ENCODE data around the gene LSM7. TPM values are rescaled to one million over a fixed set of nuclear protein-coding genes. Genes with fewer than 3 reads are reported as not detected.

Gene LSM7
- total and polyA plus RNA-seq, 5 donors from 2014 or later = 83.9 to 187 (median 162) TPM

GRCh38 chr19:2333807-2334211, 5.4 kb upstream of the LSM7 start:
- DNase-seq (no peak), ATAC-seq (ENCODE audit: low read depth in 2 of 2) (no peak)
- Histone ChIP-seq H3K9me3 (ENCODE audit: control insufficient read depth in 2 of 2, low read length in 2 of 2) (no peaks in the 10 kb centered on the region), H3K36me3 (ENCODE audit: control insufficient read depth, insufficient read depth, low read length) (no peaks in the 10 kb centered on the region), H3K27me3 (ENCODE audit: control insufficient read depth, insufficient read depth, low read length) (no peaks in the 10 kb centered on the region), H3K4me1 (ENCODE audit: control insufficient read depth, insufficient read depth, low read length, poor library complexity, severe bottlenecking) (peaks cover 15% of the 10 kb centered on the region), H3K27ac (ENCODE audit: insufficient read depth, low read length, poor library complexity, severe bottlenecking) (no peak overlapping the region), H3K4me3 (ENCODE audit: low read depth, low read length) (no peak overlapping the region)
- Mint-ChIP-seq H3K9me3 (peaks cover 0 to 2% (median 0%) of the 10 kb centered on the region in 7 donors), H3K27me3 (no peaks in the 10 kb centered on the region), H3K27ac (peak overlapping the region in 1 of 3 donors; percentile 78), H3K4me1 (peaks cover 4 to 50% (median 24%) of the 10 kb centered on the region in 4 donors), H3K4me3 (peak overlapping the region in 2 of 4 donors; percentile 22 to 60), H3K36me3 (peaks cover 12% of the 10 kb centered on the region)

DNA sequence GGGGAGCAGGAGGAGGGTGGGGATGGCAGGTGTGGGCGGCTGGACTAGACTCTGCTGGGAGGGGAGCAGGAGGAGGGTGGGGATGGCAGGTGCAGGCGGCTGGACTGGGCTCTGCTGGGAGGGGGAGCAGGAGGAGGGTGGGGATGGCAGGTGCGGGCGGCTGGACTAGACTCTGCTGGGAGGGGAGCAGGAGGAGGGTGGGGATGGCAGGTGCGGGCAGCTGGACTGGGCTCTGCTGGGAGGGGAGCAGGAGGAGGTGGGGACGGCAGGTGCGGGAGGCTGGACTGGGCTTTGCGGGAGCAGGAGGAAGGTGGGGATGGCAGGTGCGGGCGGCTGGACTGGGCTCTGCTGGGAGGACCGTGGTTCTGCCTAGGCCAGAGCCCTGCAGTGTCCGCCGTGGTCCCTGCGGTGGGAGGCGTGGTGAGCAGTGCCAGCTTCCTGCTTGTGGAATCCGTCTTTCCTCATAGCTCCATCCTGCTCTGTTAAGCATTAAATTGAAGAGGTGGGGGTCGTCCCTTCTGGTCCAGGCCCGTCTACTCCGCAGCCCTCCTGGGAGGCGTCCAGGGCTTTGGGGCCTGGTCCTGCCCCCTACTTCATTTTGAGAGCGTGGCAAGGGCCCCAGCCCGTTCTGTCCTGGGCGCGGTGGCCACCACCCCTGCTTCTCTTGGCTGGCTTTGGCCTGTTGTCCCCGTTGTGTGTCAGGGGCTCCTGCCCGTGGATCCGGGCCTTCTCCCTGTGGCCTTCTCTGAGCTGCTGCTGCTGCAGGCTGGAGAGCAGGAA, 4.8 kb upstream of the LSM7 start:
- H3K27me3 ChIP-seq (ENCODE audit: control insufficient read depth, insufficient read depth, low read length) = no peaks in the 10 kb centered on the region
- H3K4me3 ChIP-seq (ENCODE audit: low read depth, low read length) = no peak overlapping the region
- ATAC-seq (ENCODE audit: low read depth in 2 of 2) (no peak), DNase-seq (no peak)
- peaks cover 0 to 2% (median 0%) of the 10 kb centered on the region in 7 donors for H3K9me3 Mint-ChIP-seq
- H3K36me3 Mint-ChIP-seq = peaks cover 15% of the 10 kb centered on the region
- peaks cover 4 to 53% (median 26%) of the 10 kb centered on the region in 4 donors for H3K4me1 Mint-ChIP-seq
- H3K27me3 Mint-ChIP-seq = no peaks in the 10 kb centered on the region
- peak overlapping the region in 1 of 3 donors; percentile 78 for H3K27ac Mint-ChIP-seq
- no peak overlapping the region for H3K27ac ChIP-seq (ENCODE audit: insufficient read depth, low read length, poor library complexity, severe bottlenecking)
- H3K4me1 ChIP-seq (ENCODE audit: control insufficient read depth, insufficient read depth, low read length, poor library complexity, severe bottlenecking) = peaks cover 16% of the 10 kb centered on the region
- H3K9me3 ChIP-seq (ENCODE audit: control insufficient read depth in 2 of 2, low read length in 2 of 2) = no peaks in the 10 kb centered on the region
- H3K36me3 ChIP-seq (ENCODE audit: control insufficient read depth, insufficient read depth, low read length) = no peaks in the 10 kb centered on the region
- peak overlapping the region in 2 of 4 donors; percentile 22 to 60 for H3K4me3 Mint-ChIP-seq

DNA sequence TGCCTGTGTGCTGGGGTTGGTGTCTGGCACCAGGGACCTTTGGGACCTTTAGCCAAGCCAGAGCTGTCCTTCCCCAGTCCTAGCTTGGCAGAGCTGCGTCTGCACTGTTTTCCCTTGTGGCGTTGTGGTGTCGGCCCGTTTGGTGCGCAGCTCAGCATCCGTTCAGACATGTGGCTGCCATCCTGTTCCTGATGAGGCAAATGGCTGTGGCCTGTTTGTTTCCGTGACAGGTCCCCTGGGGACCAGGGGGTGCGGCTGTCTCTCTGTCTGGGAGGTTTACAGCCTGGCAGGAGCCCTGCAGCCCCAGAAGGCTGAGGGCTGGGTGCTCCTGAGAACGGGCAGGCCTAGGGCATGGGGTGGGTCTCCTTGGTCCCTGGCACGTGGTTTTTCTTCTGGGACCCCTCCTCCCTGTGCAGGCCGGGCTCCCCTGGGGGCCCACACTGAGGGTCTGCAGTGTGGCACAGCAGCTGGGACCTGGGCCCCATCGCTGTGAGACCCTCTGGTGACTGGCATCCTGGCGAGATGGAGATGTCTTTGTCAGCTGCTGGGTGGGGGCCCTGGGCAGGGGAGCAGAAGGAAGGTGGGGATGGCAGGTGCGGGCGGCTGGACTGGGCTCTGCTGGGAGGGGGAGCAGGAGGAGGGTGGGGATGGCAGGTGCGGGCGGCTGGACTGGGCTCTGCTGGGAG, 4.1 kb upstream of the LSM7 start:
- ATAC-seq (ENCODE audit: low read depth in 2 of 2) = peak in 1 of 2 donors; percentile 29
- H3K36me3 Mint-ChIP-seq = peaks cover 18% of the 10 kb centered on the region
- H3K4me1 Mint-ChIP-seq = peaks cover 8 to 58% (median 31%) of the 10 kb centered on the region in 4 donors
- Histone ChIP-seq H3K9me3 (ENCODE audit: control insufficient read depth in 2 of 2, low read length in 2 of 2) (no peaks in the 10 kb centered on the region), H3K27me3 (ENCODE audit: control insufficient read depth, insufficient read depth, low read length) (no peaks in the 10 kb centered on the region), H3K36me3 (ENCODE audit: control insufficient read depth, insufficient read depth, low read length) (no peaks in the 10 kb centered on the region), H3K4me1 (ENCODE audit: control insufficient read depth, insufficient read depth, low read length, poor library complexity, severe bottlenecking) (peaks cover 20% of the 10 kb centered on the region), H3K4me3 (ENCODE audit: low read depth, low read length) (no peak overlapping the region), H3K27ac (ENCODE audit: insufficient read depth, low read length, poor library complexity, severe bottlenecking) (no peak overlapping the region)
- H3K27me3 Mint-ChIP-seq = no peaks in the 10 kb centered on the region
- peak in 2 of 3 donors; percentile 43 to 64 for DNase-seq
- peak overlapping the region in 3 of 4 donors; percentile 46 to 82 (median 52) for H3K4me3 Mint-ChIP-seq
- H3K9me3 Mint-ChIP-seq = peaks cover 0 to 2% (median 0%) of the 10 kb centered on the region in 7 donors
- H3K27ac Mint-ChIP-seq = peak overlapping the region; percentile 74 to 89 (median 89)

GRCh38 chr19:2331601-2332246, 3.3 kb upstream of the LSM7 start:
- ATAC-seq (ENCODE audit: low read depth in 2 of 2) = no peak

GRCh38 chr19:2330632-2331284, 2.4 kb upstream of the LSM7 start:
- Mint-ChIP-seq H3K4me3 (peak overlapping the region; percentile 67 to 92 (median 84)), H3K27ac (peak overlapping the region; percentile 74 to 89 (median 89)), H3K9me3 (no peaks in the 10 kb centered on the region), H3K27me3 (no peaks in the 10 kb centered on the region), H3K4me1 (peaks cover 5 to 67% (median 33%) of the 10 kb centered on the region in 4 donors), H3K36me3 (peaks cover 14% of the 10 kb centered on the region)
- H3K4me3 ChIP-seq (ENCODE audit: low read depth, low read length) = no peak overlapping the region
- no peaks in the 10 kb centered on the region for H3K27me3 ChIP-seq (ENCODE audit: control insufficient read depth, insufficient read depth, low read length)
- ATAC-seq (ENCODE audit: low read depth in 2 of 2) = no peak
- H3K9me3 ChIP-seq (ENCODE audit: control insufficient read depth in 2 of 2, low read length in 2 of 2) = no peaks in the 10 kb centered on the region
- H3K27ac ChIP-seq (ENCODE audit: insufficient read depth, low read length, poor library complexity, severe bottlenecking) = no peak overlapping the region
- DNase-seq = no peak
- peaks cover 3% of the 10 kb centered on the region for H3K36me3 ChIP-seq (ENCODE audit: control insufficient read depth, insufficient read depth, low read length)
- H3K4me1 ChIP-seq (ENCODE audit: control insufficient read depth, insufficient read depth, low read length, poor library complexity, severe bottlenecking) = peaks cover 28% of the 10 kb centered on the region

More at GRCh38 chr19:2331601-2332246, 3.3 kb upstream of the LSM7 start:
- peaks cover 9 to 65% (median 35%) of the 10 kb centered on the region in 4 donors for H3K4me1 Mint-ChIP-seq
- Histone ChIP-seq H3K4me3 (ENCODE audit: low read depth, low read length) (no peak overlapping the region), H3K27me3 (ENCODE audit: control insufficient read depth, insufficient read depth, low read length) (no peaks in the 10 kb centered on the region), H3K36me3 (ENCODE audit: control insufficient read depth, insufficient read depth, low read length) (peaks cover 2% of the 10 kb centered on the region), H3K27ac (ENCODE audit: insufficient read depth, low read length, poor library complexity, severe bottlenecking) (no peak overlapping the region), H3K4me1 (ENCODE audit: control insufficient read depth, insufficient read depth, low read length, poor library complexity, severe bottlenecking) (peaks cover 28% of the 10 kb centered on the region), H3K9me3 (ENCODE audit: control insufficient read depth in 2 of 2, low read length in 2 of 2) (no peaks in the 10 kb centered on the region)
- H3K4me3 Mint-ChIP-seq = peak overlapping the region; percentile 15 to 82 (median 62)
- H3K36me3 Mint-ChIP-seq = peaks cover 18% of the 10 kb centered on the region
- peak overlapping the region; percentile 66 to 89 (median 74) for H3K27ac Mint-ChIP-seq
- no peak for DNase-seq
- H3K9me3 Mint-ChIP-seq = peaks cover 0 to 2% (median 0%) of the 10 kb centered on the region in 7 donors
- no peaks in the 10 kb centered on the region for H3K27me3 Mint-ChIP-seq

DNA sequence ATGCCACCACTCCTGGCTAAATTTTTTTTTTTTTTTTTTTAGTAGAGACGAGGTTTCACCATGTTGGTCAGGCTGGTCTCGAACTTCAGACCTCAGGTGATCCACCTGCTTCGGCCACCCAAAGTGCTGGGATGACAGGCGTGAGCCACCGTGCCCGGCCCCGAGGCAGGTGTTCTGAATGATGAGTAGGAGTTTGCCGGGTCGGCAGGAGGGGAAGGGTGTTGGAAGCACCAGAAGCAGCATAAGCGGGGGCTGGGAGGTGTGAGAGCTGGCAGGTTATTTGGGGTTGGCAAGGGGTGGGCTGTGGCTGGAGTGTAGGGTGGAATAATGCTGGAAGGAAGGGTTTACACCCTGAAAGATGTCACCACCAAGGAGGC, 1.9 kb upstream of the LSM7 start:
- ATAC-seq (ENCODE audit: low read depth in 2 of 2) = no peak
- Histone ChIP-seq H3K27ac (ENCODE audit: insufficient read depth, low read length, poor library complexity, severe bottlenecking) (no peak overlapping the region), H3K4me3 (ENCODE audit: low read depth, low read length) (no peak overlapping the region), H3K9me3 (ENCODE audit: control insufficient read depth in 2 of 2, low read length in 2 of 2) (no peaks in the 10 kb centered on the region), H3K4me1 (ENCODE audit: control insufficient read depth, insufficient read depth, low read length, poor library complexity, severe bottlenecking) (peaks cover 28% of the 10 kb centered on the region), H3K27me3 (ENCODE audit: control insufficient read depth, insufficient read depth, low read length) (no peaks in the 10 kb centered on the region), H3K36me3 (ENCODE audit: control insufficient read depth, insufficient read depth, low read length) (peaks cover 3% of the 10 kb centered on the region)
- no peak for DNase-seq
- no peaks in the 10 kb centered on the region for H3K9me3 Mint-ChIP-seq
- peaks cover 14% of the 10 kb centered on the region for H3K36me3 Mint-ChIP-seq
- H3K4me1 Mint-ChIP-seq = peaks cover 5 to 70% (median 33%) of the 10 kb centered on the region in 4 donors
- H3K27me3 Mint-ChIP-seq = no peaks in the 10 kb centered on the region
- H3K27ac Mint-ChIP-seq = peak overlapping the region in 2 of 3 donors; percentile 65 to 89
- peak overlapping the region; percentile 67 to 92 (median 84) for H3K4me3 Mint-ChIP-seq

DNA sequence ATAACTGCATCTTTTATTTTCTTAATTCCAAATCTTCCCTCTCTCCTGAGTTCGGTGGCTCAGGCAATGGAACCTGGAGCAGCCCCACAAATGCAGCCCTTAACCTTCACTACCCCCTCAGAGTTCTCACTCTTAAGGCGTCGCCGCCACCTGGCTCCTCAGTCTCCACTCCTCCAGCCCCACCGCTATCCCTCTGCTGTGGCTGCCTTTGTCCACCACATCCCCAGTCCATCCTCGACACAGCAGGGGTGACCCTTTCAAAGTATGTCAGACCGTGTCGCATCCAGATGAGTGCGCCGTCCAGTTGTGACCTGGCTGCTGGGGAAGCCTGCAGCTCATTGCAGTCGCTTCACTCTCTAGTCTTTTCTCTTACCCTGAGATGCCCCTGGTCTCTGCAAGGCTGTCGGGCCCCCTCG, 1.1 kb upstream of the LSM7 start:
- Histone ChIP-seq H3K4me3 (ENCODE audit: low read depth, low read length) (peak overlapping the region; percentile 64), H3K36me3 (ENCODE audit: control insufficient read depth, insufficient read depth, low read length) (peaks cover 6% of the 10 kb centered on the region), H3K27ac (ENCODE audit: insufficient read depth, low read length, poor library complexity, severe bottlenecking) (no peak overlapping the region), H3K9me3 (ENCODE audit: control insufficient read depth in 2 of 2, low read length in 2 of 2) (no peaks in the 10 kb centered on the region), H3K27me3 (ENCODE audit: control insufficient read depth, insufficient read depth, low read length) (no peaks in the 10 kb centered on the region), H3K4me1 (ENCODE audit: control insufficient read depth, insufficient read depth, low read length, poor library complexity, severe bottlenecking) (peaks cover 28% of the 10 kb centered on the region)
- peak overlapping the region; percentile 70 to 82 (median 80) for H3K27ac Mint-ChIP-seq
- ATAC-seq (ENCODE audit: low read depth in 2 of 2) (no peak), DNase-seq (no peak)
- no peaks in the 10 kb centered on the region for H3K9me3 Mint-ChIP-seq
- peak overlapping the region; percentile 89 to 94 (median 91) for H3K4me3 Mint-ChIP-seq
- peaks cover 5 to 70% (median 33%) of the 10 kb centered on the region in 4 donors for H3K4me1 Mint-ChIP-seq
- H3K27me3 Mint-ChIP-seq = no peaks in the 10 kb centered on the region
- peaks cover 15% of the 10 kb centered on the region for H3K36me3 Mint-ChIP-seq

Data from CD4-positive, CD25-positive, alpha-beta regulatory T cell (primary cell).